ENCODE results near the gene STAP1.

- TF ChIP-seq POLR2A (IDR thresholded peaks at IDR 0.05; ENCODE audit: low read length) (no peak), GATA1 (IDR thresholded peaks at IDR 0.05; ENCODE audit: low read depth, low read length) (no peak)
Observed at GRCh38 chr4:67573193-67573592, 14.7 kb downstream of the STAP1 start.

Data from erythroblast (primary cell).